Aorta (tissue), 5 donors: ENCODE results near the gene ZNF438. TPM values are rescaled to one million over a fixed set of nuclear protein-coding genes. Genes with fewer than 3 reads are reported as not detected.

Experiments
- ATAC-seq: fragments of 200-7000 bp; cut with Tn5 transposase; one replicate; pipeline ENCODE4 v1.9.1; 2022; ENCODE audit warnings: moderate library complexity; ENCODE audit not compliant: low FRiP score
- DNase-seq, 2 donors: peaks; one replicate each; pipeline ENCODE4 v3.0.0-alpha.2; 2020
- H3K27ac ChIP-seq, 2 donors: one replicate each; pipeline ENCODE4 v1.5.1; 2013; ENCODE audit warnings: low read length in 2 of 2, mild to moderate bottlenecking in 2 of 2, moderate library complexity in 2 of 2, control low read depth in 1 of 2, inconsistent platforms in 1 of 2, low read depth in 1 of 2
- H3K27me3 ChIP-seq, 2 donors: one replicate each; pipeline ENCODE4 v1.6.1; 2013; ENCODE audit warnings: control low read depth in 1 of 2, low read length in 1 of 2, mild to moderate bottlenecking in 1 of 2, moderate library complexity in 1 of 2; ENCODE audit not compliant: insufficient read depth in 2 of 2, control insufficient read depth in 1 of 2
- H3K36me3 ChIP-seq, 2 donors: one replicate each; pipeline ENCODE4 v1.6.1; 2013; ENCODE audit warnings: control low read depth in 1 of 2, low read length in 1 of 2, mild to moderate bottlenecking in 1 of 2; ENCODE audit not compliant: insufficient read depth in 2 of 2, control insufficient read depth in 1 of 2
- H3K4me1 ChIP-seq, 2 donors: one replicate each; pipeline ENCODE4 v1.6.1; 2013; ENCODE audit warnings: low read length in 2 of 2, control low read depth in 1 of 2, mild to moderate bottlenecking in 1 of 2, moderate library complexity in 1 of 2; ENCODE audit not compliant: insufficient read depth in 2 of 2, control insufficient read depth in 1 of 2
- H3K4me3 ChIP-seq, 2 donors: one replicate each; pipeline ENCODE4 v1.5.1; 2013; ENCODE audit warnings: low read length in 2 of 2, control low read depth in 1 of 2, mild to moderate bottlenecking in 1 of 2
- H3K9me3 ChIP-seq: one replicate; pipeline ENCODE4 v1.6.1; 2013; ENCODE audit warnings: mild to moderate bottlenecking, low read length; ENCODE audit not compliant: control insufficient read depth
- WGBS, 2 donors: extraction: QIAGEN DNeasy Blood & Tissue Kit; methylation state at CpG; one replicate each; pipeline ENCODE4 v1.1.7; 2013; 5-methylcytosine and 5-hydroxymethylcytosine counted together
- intact Hi-C, 2 donors: fragments of 100-400 bp; cut with DNase I; formaldehyde crosslinking; loops; one replicate each; pipeline versions ENCODE4 v1.14.2 to v1.15.0; 2022
- polyA plus RNA-seq, 2 donors: library from polyadenylated mRNA; stranded (reverse); fragments of 200-250 nt; gene quantifications; one replicate each; pipeline ENCODE4 v1.2.3, GENCODE V29; 2013
- total RNA-seq, 2 donors: library from RNA; stranded (reverse); fragmentation: NEBNext Ultra II Directional; extraction: Animal tissue kit (Norgen Biotek cat#: 25700); gene quantifications; one replicate each; pipeline ENCODE4 v1.2.1, GENCODE V29; 2021
- donor health status: healthy with polysubstance abuse.
- donor health status: Bipolar disorder and iron deficiency.
- donor health status: DM: no; HTN: no; CAD: no.
- donor health status: DM: no; HTN: no; CAD: no.
- donor health status: DM: yes; HTN: yes; CAD: no.

The ZNF438 gene
- total and polyA plus RNA-seq, 4 donors = 10.6 to 16.5 (median 12.5) TPM

DNA sequence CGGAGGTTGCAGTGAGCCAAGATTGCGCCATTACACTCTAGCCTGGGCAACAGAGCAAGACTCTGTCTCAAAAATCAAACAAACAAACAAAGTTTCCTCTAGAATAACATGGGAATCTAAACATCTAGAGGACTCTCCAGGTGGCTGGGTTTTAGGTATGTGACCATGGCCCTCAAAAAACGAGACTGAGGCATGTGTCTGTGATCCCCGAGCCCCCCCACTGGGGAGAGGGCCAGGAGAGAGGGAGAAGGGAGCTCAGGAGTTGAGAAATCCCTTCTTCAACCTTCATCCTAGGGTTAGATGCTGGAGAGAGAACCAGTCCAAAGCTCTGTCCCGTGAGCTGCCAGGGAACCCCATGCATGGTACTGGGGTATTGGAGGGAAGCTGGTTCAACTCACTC, 214.1 kb downstream of the ZNF438 start:
- Histone ChIP-seq H3K27ac (peak overlapping the region; percentile 16 to 39), H3K4me3 (no peak overlapping the region), H3K36me3 (no peaks in the 10 kb centered on the region), H3K9me3 (no peaks in the 10 kb centered on the region), H3K27me3 (no peaks in the 10 kb centered on the region), H3K4me1 (peaks cover 2 to 4% of the 10 kb centered on the region in 2 donors)
- ATAC-seq (no peak), DNase-seq (no peak)
- intact Hi-C loops = loop anchor here in 1 of 2 donors (5.0 to 10.0 kb wide), 2 partner anchors 157 to 190 kb away; no protein-coding TSS in a partner anchor
- 79 to 86% methylated on average over 5 of the region's 5 CpGs for WGBS, 2 donors

DNA sequence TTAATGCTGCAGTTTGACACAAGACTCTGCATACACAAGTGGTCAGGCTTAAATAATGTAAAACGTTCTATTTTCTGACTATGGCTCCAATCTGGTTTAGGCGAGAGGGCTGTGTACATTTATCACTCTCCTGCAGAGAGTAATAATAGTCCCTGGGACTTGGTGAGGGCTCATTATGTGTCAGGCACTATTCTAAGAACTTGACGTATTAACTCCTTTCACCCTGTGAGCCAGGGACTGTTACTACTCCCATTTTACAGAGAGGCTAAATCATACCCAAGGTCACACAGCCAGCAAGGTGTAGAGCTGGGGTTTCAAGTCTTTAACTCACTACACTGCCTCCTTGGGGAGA, 214.9 kb downstream of the ZNF438 start:
- no peaks in the 10 kb centered on the region for H3K36me3 ChIP-seq
- no peak for DNase-seq
- intact Hi-C loops = loop anchor here in 1 of 2 donors (5.0 to 10.0 kb wide), 2 partner anchors 158 to 191 kb away; no protein-coding TSS in a partner anchor
- no peaks in the 10 kb centered on the region for H3K27me3 ChIP-seq
- no peaks in the 10 kb centered on the region for H3K9me3 ChIP-seq
- peaks cover 2 to 6% of the 10 kb centered on the region in 2 donors for H3K4me1 ChIP-seq
- H3K4me3 ChIP-seq = no peak overlapping the region
- no peak for ATAC-seq
- WGBS, 2 donors = 19 to 22% methylated on average over 3 of the region's 3 CpGs
- peak overlapping the region in 1 of 2 donors; percentile 41 for H3K27ac ChIP-seq

- H3K36me3 ChIP-seq = no peaks in the 10 kb centered on the region
- H3K4me1 ChIP-seq = peaks cover 6% of the 10 kb centered on the region in 2 donors
- H3K27me3 ChIP-seq = no peaks in the 10 kb centered on the region
- DNase-seq = no peak
- no peaks in the 10 kb centered on the region for H3K9me3 ChIP-seq
- no peak overlapping the region for H3K4me3 ChIP-seq
- intact Hi-C loops = loop anchor here in 1 of 2 donors (5.0 to 10.0 kb wide), 2 partner anchors 159 to 191 kb away; no protein-coding TSS in a partner anchor
- H3K27ac ChIP-seq = peak overlapping the region in 1 of 2 donors; percentile 83
- 45% methylated on average over 9 of the region's 9 CpGs for WGBS, 2 donors
- ATAC-seq = no peak
These were observed 215.4 kb downstream of the ZNF438 start for GRCh38 chr10:30816159-30816819.

DNA sequence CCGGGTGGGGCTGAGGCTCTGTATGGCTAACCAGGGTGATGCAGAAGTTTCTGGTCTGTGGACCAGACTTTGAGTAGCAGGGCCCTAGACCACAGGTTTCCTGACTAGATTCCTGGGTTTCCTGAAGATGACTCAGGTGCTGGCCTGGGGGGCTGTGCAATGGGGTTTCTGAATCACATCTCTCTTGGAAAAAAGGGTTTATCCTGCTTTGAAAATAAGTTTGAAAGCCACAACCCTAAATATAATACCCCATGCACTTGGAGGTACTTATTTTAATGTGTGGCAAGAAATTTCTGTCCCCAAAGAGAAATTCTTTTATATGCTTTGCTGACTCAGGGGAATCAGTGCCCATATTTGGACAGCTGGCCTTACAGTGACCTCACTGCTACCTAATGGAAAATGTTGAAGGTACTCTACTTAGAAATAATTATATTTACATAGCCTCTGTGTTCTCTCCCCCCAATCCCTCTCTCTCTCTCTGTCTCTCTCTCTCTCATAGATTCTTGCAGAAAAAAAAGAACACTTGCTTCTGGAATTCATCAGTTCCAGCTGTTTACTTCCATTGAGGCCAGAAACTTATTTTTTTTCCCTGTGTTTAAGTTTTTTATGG, 217.7 kb downstream of the ZNF438 start:
- WGBS, 2 donors = 93 to 96% methylated on average over 1 of the region's 1 CpG
- intact Hi-C loops = loop anchor here in 1 of 2 donors (10.0 kb wide), 1 partner anchor 161 kb away; no protein-coding TSS in a partner anchor
- no peak for DNase-seq

DNA sequence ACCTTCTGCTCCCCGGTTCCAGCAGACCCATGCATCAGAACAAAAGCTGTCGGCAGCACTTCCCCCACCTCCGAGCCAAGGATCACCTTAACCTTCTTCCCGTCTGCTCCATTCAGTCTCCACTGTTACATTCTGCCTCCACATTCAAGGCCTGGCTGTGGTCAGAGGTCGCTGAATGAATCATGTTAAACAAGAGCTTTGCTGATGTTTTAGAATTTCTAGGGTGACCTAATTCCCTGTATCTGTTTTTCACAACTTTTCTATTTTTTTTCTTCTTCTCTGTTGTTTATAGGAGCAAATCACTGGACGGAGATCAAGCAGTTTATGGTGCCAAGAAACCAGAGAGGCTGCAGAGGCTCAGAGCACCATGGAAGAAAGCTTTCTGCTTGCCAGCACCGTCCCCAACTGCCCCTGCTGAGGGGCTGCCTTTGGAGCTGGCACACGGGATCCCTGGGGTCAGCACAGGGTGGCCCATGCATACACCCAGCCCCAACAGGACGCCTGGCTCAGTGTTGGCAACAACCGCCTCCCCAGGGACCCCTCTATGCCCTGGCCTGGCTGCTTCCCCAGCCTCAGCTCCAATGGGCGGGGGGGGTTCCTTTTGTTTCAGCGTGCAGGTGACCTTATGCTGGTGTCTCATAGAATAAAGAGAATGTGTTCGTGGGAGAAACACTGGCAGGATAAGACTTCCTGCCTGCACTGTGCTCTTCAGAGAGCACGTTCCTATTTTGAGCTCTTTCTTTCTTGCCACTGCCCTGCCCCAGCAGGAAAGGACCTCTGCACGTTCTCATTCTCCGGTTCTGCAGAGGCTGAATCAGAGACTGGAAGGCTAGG, 219.4 kb downstream of the ZNF438 start:
- Histone ChIP-seq H3K9me3 (no peaks in the 10 kb centered on the region), H3K4me1 (peaks cover 6% of the 10 kb centered on the region in 2 donors), H3K36me3 (no peaks in the 10 kb centered on the region), H3K27me3 (no peaks in the 10 kb centered on the region), H3K27ac (peak overlapping the region; percentile 30 to 85), H3K4me3 (no peak overlapping the region)
- WGBS, 2 donors = 3 to 5% methylated on average over 16 of the region's 16 CpGs
- DNase-seq (peak in 1 of 2 donors; percentile 60), ATAC-seq (peak; percentile 83)
- intact Hi-C loops = loop anchor here in 1 of 2 donors (10.0 kb wide), 1 partner anchor 163 kb away; no protein-coding TSS in a partner anchor

More for the DNA sequence above, 217.7 kb downstream of the ZNF438 start:
- ATAC-seq = no peak
- Histone ChIP-seq H3K36me3 (no peaks in the 10 kb centered on the region), H3K9me3 (no peaks in the 10 kb centered on the region), H3K4me1 (peaks cover 6% of the 10 kb centered on the region in 2 donors), H3K4me3 (no peak overlapping the region), H3K27me3 (no peaks in the 10 kb centered on the region), H3K27ac (no peak overlapping the region)

GRCh38 chr10:30811276-30812017, 220.2 kb downstream of the ZNF438 start:
- no peak overlapping the region for H3K4me3 ChIP-seq
- peaks cover 6% of the 10 kb centered on the region in 2 donors for H3K4me1 ChIP-seq
- H3K9me3 ChIP-seq = no peaks in the 10 kb centered on the region
- H3K27me3 ChIP-seq = no peaks in the 10 kb centered on the region
- H3K27ac ChIP-seq = peak overlapping the region; percentile 2 to 85
- no peak for DNase-seq
- WGBS, 2 donors = 36 to 39% methylated on average over 16 of the region's 16 CpGs
- ATAC-seq = peak; percentile 39
- intact Hi-C loops = loop anchor here in 1 of 2 donors (10.0 kb wide), 1 partner anchor 163 kb away; no protein-coding TSS in a partner anchor
- H3K36me3 ChIP-seq = no peaks in the 10 kb centered on the region

GRCh38 chr10:30810416-30810815, 221.2 kb downstream of the ZNF438 start:
- Histone ChIP-seq H3K27ac (no peak overlapping the region), H3K27me3 (no peaks in the 10 kb centered on the region), H3K4me1 (peaks cover 5 to 6% of the 10 kb centered on the region in 2 donors), H3K9me3 (no peaks in the 10 kb centered on the region), H3K4me3 (no peak overlapping the region), H3K36me3 (no peaks in the 10 kb centered on the region)
- DNase-seq = no peak
- ATAC-seq = no peak
- intact Hi-C loops = loop anchor here in 1 of 2 donors (10.0 kb wide), 1 partner anchor 164 kb away; no protein-coding TSS in a partner anchor
- WGBS, 2 donors = 92 to 93% methylated on average over 5 of the region's 5 CpGs

DNA sequence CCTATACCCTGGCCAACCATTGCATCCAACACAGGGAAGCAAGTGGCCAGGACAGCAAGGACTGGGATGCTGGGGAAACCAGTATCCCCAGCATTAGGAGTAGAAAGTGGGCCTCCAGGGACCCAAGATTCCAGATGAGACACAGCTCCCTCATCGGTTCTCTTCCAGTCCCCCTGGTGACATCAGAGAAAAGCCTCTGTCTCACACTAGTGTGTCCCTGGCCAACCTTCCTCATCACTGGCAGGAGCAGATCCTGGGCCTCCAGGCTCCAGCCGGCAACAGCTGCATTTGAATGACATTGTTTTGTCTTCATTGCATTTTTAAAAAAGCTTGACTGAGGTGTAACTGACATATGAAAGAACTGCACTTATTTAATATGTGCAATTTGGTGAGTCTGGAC, 224.8 kb downstream of the ZNF438 start:
- H3K27me3 ChIP-seq = no peaks in the 10 kb centered on the region
- peaks cover 3% of the 10 kb centered on the region in 2 donors for H3K4me1 ChIP-seq
- ATAC-seq = no peak
- no peaks in the 10 kb centered on the region for H3K36me3 ChIP-seq
- no peaks in the 10 kb centered on the region for H3K9me3 ChIP-seq
- intact Hi-C loops = no loop called here
- H3K27ac ChIP-seq = no peak overlapping the region
- 73 to 88% methylated on average over 2 of the region's 2 CpGs for WGBS, 2 donors
- H3K4me3 ChIP-seq = no peak overlapping the region
- DNase-seq = no peak
